Stimulated activated CD4-positive, alpha-beta T cell treated with anti-CD3 and anti-CD28 coated beads, Interleukin-1b, Interleukin-23, amount 100 ng/mL, for 4 hours (primary cell): ENCODE results near the gene CISTR.
A peak's percentile ranks its signal among the peaks of the same experiment; 100 is the strongest.
"Not testable (repeated sequence)": the region's sequence is repeated elsewhere in the genome, so short reads cannot be mapped to it uniquely, and the experiment has no call there.

Experiments
- DNase-seq, 2 donors: peaks; one replicate each; pipeline ENCODE4 v3.0.0-alpha.2; 2020; ENCODE audit warnings: low read depth in 2 of 2

The CISTR gene

DNA sequence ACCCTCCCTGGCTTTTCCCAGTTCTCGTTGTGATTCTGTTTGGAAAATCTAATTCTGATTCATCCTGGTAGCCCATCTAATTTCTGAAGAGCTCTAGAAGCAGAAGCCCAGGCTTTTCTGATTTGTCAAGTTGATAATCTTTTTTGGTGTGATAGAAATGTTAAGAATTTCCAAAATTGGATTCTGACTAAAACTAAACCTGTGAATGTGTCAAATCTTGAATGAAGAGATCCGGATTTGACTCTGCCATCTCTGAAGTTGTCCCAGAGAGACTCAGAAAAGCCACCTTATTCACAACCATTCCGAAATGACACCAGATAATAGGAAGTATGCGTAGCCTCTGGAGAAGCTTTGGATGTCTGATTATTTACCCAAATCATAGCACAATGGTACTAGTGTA is 12.8 kb upstream of the CISTR start:
- no peak for DNase-seq

DNA sequence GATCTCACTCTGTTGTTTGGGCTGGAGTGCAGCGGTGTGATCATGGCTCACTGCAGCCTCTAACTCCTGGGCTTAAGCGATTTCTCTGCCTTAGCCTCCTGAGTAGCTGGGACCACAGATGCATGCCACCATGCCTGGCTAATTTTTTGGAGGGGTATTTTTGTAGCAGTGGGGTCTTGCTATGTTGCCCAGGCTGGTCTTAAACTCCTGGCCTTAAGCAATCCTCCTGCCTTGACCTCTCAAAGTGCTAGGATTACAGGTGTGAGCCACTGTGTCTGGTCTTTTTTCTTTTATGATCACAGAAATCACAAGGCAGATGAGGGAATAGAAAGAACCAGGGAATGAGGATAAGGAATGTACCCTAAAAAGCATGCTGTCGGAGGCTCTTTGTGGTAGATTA is 11.0 kb upstream of the CISTR start:
- DNase-seq = not testable (repeated sequence)

DNA sequence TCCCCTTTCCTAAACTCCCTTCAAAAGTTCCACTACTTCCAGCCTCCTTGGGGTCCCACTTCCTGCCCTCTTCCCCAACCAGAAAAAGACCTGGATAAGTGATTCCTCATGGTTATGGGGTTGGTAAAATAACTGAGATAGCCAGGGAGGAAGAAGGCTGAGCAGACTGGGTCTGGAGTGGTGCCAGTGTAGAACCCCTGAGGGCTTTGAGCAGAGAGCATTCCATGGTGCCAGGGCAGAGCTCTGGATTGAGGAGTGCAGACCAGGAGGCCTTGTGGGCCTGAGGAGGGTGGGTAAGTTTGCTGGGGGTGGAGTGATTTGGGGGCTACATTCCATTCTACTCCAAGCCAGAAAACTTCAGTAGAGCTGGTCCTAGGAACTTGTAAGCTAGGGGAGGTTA is 9.5 kb upstream of the CISTR start:
- DNase-seq = no peak

DNA sequence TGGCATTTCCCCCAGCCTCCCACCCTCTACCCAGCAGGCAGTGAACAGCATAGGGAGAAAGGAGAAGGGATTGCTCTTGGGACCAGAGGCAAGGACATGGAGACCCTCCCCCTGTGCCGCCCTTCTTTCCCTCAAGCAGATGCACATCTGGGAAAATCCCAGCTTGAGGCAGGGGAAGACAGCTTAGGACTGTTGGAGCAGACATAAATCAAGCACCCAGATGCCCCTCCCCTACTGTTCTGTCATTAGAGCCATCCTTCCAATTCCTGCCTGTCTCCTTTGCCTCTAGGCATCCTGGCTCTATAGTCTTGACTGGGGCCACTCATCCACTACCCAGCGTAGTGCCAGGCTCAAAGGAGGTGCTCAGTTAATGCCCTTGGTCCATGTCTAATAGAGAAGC is 7.5 kb upstream of the CISTR start:
- no peak for DNase-seq

DNA sequence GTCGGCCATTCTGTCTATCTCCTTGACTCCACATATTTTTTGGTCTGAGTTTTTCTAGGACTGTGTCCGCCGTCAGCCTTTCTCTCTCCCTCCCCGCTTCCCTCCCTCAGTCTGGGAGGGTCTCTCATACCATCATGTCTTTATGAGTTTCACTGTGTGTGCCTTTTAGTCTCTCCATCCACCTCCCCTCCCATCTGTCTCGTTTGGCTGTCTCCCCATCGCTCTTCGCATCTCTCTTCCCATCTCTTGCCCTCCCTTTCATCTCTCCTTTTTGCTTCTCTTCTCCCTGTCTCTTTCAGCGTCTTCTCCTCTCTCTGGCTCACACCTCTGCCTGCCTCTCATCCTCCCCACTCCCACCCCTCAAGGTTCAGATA is 6.9 kb upstream of the CISTR start:
- DNase-seq = no peak

DNA sequence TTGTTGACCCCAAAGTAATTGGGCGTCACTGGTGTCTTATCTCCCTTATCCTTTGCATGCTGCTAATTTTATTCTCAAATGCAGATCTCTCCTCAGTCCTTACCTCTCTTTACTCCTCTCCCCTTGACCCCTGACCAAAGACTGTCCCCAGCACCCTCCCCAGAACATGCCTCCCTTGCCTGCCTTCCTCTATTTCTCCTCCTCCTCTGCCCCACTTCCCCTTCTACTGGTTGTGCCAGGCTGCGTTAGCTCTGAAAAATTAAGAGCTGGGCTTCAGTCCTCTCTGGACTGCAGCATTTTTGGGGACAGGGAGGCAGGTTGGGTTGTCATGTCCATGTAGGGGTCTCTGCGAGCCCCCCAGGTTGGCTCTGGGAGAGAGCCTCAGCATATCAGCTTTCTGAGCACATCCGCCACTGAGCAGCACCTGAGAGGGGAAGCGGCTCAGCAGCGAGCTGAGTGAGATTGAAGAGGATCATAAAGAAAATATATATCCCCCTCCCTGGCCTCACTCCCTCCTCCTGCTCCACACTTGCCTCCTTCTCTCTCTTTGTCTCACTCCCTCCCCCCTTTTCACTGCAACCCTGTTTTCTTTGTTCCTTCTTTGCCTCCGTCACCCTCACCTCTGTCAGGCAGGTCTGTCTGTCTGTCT is 6.4 kb upstream of the CISTR start:
- DNase-seq = no peak

DNA sequence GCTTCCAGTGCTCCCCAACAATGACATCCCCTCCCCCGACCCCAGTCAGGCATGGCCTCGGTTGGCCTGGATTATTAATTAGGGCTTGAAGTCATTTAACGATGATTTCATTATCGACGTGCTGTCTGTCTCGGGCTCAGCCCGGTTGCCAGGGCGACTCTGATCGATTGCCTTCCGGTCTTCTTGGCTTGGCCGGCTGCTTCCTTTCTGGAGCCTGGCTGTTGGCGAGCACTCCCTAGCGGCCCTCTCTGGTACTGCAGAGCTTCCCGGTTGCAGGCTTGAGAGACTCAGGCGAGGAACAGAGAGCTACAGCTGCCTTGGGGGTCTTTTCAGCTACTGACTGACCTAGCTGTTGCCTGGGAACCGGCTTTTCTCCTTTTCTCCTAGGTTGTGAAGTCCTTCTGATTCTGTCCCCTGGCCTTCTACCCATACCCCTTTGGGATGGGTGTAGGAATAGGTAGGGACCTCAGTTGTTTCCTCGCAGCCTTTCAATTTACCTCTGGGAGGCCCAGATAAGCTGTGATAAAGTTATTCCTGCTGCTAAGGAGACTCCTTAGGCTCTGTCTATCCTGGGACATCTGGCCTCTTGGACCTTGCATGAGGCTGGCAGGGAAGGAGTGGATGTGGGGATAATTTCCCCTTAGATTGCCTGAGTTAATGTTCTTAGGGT is 5.5 kb upstream of the CISTR start:
- DNase-seq = peak; percentile 64 to 73

DNA sequence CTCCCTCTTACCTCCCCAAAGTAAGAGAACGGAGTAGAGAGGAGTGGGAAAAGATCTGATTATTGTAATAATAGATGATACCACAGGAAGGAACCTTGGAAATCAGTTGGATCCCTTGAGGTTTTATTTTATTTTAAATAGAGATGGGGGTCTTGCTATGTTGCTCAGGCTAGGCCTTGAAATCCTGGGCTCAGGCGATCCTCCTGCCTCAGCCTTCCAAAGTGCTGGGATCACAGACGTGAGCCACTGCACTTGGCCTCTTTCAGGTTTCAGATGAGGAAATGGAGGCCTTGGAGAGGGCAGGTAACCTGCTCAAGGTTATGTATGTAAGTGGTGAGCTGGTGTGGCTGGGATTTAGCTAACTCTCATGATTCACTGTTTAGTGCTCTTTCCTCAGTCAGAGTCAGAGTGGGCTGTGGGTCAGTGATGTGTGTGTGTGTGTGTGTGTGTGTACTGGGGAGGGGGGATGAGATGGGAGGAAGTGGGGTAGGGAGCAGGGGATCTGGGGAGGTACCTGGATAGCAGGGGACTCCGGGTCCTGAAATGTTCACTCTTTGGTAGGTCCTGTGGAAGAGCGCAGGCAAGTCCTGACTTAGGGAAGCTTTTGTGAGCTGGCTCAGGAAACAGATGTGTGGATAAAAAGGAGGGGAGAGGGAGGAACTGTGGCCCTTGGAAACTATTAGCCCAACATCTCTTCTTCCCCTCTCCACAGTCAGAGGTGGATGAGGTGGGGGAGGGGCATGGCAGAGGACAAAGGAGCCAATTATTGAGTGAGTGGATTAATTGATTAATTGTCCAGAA is 4.7 kb upstream of the CISTR start:
- no peak for DNase-seq

DNA sequence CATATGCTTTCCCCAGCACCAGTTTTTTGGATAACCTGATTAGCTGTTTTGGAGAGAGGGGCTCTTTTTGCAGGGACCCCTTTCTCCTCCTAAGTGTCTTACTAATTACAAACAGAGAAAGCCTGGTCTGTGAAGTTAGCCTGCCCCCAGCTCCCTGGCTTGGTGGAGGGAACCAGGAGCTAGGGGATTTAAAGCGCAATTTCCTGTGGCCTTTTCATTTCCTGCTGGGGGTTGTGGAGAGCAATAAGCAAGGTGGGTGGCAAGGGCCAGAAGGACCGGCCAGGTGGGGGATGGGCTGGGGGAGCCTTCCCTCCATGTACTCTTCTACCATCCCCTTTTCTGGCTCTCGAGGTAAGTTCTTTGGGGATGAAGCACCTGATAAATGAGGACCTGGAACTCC is 4.1 kb upstream of the CISTR start:
- no peak for DNase-seq

DNA sequence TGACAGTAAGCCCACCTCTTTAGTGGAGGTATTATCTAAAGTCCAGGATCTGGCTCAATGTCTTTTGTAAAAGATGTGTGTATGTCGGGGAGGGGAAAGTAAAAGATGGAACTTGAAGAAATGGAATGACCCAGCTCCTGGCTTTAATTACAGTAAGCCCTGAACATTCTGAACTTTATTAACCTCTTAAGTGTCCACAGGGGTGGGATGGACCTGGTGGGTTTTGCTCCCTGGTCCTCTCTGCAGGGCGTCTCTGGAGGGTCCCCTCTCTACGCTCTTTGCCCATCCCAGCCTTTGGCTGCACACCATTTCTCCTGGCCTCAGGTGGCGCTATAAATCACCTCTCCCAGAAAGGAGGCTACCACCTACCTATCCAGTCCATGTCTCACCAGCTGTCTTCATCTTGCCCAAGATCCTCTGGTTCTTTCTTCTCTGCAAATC is 3.7 kb upstream of the CISTR start:
- no peak for DNase-seq

DNA sequence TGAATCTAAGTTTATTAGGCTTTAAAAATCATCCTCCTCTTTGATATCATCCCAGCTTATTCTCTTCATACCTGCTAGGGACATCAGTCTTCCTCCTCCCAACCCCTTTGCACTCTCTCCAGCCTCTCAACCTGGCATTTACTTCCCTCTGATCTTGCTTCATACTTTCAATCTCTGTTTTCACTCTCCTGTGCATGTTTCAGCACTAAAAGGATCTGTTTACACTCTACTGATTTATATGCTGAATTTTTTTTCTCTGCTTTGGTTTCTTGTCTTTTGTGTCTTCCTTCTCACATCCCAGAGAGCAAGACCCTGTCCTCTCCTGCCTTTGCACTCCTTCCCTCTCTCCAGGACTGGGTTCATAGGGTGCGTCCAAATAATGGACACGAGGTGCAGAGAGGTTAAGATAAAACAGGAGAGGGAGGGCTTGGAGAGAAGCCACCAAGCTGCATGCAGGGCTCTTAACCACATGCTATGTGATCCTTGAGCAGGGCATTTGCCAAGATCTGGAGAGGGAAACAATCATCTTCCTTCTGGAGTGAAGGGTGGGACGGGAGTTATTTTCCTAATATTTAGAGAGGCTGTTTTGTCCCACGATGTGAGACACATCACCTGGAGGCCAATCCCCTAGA is 3.0 kb upstream of the CISTR start:
- DNase-seq = no peak

DNA sequence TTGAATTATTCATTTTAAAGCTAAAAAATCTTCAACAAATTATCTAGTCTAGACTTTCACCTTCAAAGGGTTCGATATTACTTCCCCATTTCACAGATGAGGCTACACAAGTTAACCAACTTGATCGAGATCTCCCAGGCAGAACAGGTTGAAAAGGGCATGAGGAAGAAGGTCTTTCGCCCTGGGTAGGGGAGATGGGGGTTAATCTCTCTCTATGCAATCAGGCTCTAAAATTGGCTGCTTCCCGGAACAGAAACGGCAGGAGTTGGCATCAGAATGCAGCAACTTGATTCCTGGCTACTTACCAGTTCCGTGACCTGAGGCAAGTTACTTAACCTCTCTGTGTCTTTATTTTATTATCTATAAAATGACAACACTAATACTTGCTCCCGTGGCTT is 2.4 kb upstream of the CISTR start:
- DNase-seq = no peak

DNA sequence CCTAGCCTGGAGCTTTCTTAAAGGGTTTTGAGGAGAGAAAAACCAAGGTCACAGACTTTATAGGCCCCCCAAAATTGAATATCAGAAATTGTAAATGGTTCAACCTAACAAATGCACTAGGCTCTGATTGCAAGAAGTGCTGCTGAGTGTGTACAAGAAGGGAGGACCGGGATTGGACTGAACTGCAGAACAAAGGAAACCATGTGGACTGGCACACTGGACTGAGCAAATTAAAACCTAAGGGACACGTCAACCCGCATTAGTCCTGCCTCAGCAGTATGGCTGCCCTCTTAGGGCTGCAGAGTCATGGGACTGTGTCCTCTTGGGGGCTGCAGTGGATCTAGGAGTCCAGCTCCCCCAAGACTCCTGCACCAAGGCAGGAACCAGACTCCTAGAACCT is 842 bp upstream of the CISTR start:
- no peak for DNase-seq

DNA sequence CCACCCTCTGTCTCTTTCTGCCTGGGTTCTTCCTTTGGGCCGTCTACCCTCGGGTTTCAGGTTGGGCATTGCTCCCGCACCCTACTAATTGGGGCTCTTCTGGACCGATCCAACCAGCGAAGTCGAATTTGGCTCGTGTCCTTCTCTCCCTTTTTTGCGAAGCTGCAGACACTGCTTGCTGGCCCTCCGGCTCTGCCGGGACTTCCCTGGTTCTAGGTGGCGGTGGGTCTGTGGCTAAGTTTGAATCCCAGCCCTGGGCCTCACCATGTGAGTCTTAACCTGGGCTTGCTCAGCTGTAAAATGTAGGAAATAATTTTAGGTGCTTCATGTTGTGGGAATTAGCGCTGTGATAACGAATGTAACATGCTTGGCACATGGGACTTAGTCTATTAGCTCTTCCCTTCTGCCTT is 418 bp upstream of the CISTR start:
- no peak for DNase-seq

DNA sequence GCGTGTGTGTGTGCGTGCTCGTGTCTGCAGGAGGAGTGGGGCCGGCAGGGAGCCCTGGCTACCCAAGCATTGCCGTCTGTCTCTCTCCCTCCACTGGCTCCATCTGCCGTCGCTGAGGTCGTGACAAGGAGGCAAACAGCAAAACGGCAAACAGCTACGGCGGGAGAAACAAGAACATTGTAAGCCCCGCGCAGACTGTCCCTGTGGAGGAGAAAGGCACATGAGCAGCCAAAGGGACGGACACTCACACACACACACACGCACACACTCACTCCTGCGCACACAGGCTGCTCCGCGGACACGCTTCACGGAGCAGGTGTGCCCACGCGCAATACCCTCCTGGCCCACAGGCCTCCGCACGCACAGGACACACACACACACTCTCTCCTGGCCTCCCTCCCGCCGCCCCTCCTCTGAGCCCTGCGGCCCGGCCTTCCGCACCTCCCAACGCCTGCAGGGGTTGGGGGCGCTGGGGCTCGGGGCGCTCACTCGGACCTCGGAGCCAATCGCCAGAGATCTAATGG is 905 bp downstream of the CISTR start:
- no peak for DNase-seq

DNA sequence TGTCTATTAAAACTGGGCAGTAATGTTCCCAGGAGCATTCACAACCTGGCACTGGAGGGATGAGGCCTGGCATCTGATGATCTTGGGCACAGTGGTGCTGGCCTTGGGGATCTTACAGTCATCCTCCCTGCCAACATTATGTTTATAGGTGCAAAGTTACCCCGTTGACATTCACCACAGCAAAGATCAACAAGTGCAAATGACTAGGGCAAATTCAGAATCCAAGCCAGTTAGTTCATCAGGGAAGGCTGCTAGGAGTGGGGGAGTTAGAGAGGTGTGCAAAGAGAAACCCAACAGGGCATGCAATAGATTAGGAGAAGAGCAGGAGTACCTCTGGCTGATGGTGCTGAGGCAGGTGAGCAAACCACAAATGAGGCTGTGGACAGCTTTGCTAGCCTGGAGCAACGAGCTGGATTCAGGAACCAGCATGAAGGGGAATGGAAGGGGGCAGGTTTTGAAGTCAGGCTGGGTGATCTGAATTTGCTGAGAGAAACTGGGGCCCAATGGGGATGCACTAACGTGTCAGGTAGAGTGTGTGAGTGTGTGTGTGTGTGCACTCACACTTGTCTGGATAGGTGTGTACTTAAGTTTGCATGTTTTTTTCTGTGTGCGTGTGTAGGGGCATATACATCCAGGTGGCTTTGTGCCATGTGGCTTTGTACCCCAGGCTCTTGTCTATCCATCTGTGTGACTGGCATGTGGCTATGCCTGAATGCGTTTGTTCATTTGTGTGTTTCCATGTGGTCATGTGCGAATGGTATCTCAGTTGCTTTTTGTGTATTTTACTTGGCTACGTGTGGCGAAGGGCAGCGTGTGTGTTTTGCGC is 1.6 kb downstream of the CISTR start:
- no peak for DNase-seq

DNA sequence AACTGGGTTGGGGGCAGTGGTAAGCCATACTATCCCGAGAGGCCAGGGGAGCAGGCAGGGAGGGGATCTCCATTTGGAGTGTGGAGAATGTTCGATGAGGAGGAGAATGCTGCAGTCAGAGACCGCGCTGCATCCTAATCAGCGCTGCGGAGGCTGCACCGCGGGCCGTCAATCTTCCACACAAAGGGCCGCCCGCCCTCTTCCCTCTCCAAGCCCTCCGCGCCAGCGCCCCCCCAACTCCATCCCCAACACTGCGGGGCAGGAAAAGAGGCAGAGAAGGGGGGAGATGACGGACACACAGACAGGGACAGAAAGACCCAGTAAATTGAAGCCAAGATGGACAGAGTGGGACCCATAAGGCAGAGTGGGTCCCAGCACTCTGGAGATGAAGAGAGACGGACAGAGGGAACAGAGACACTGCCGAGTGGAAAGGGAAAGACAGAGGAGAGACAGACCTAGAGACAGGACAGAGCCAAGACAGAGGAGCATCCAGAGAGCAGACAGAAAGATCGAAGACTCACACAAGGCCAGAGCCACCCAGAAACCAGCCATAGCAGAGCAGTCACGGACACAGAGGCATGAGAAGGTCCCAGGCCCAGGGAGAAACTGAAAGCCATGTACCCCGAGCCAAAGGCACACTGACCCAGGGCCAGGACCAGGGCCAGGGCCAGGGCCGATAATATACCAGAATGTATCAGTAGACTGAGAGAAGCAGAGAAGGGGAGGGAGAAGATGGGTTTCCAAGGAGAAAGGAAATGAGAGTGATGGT is 3.5 kb downstream of the CISTR start:
- no peak for DNase-seq

DNA sequence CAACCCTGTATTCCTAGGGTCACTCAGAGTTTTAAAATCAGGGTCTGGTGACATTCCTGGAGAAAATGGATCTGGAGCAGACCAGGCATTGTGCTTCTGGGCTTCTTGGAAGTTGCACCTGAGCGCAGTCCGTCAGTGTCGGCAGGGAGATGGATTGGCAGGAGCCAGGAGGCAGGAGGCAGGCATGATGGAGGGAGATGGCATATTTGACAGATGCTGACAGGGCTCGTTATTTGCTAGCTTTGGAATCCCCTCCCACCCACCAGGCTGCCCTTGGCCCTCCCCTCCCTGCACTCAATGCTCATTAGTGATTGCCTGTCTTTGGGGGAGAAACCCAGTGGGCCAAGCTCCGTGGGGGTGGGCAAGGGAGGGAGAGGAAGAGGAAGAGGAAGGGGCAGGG is 4.7 kb downstream of the CISTR start:
- no peak for DNase-seq

DNA sequence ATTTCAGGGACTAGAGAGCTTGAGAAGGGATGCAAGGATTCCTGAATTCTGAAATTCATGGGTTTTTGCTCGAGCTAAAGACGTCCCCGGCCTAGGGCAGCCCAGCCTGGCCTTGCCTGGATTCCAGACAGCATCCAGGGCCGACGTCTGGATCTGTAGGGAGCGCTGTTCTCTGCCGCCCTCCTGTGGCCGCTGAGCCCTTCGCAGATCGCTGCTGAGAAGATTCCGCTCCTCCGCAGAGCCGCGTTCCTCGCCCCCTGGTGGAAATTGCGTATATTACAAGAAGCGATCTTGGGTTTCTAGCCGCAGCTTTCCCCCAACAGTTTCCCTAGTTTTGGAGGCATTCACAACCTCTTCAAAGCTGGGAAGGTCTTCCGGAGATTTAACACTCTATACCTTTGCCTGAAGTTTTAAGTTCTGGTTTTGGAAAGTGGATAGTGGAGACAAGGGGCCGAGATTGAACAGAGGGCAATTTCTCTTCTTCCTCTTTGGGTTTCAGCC is 5.1 kb downstream of the CISTR start:
- peak; percentile 78 to 83 for DNase-seq

DNA sequence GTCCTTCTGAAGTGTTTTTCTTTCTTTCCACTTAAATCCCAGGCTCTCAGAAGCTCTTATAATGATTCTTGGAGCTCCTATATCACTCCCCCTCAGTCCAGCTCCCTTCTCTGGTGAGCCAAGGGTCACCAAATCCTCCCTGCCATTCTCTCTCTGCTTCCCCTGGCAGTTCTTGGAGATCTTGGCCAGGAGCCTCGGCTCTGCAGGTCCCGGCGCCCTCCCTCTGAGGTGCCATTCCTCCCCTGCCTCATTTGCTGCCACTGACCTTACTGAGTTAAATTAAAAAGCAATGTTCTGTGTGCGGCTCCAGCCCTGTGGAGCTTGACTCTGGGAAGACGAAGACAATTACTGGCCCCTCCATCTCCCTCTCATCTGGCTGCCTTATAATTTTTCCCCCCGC is 7.0 kb downstream of the CISTR start:
- DNase-seq = no peak

DNA sequence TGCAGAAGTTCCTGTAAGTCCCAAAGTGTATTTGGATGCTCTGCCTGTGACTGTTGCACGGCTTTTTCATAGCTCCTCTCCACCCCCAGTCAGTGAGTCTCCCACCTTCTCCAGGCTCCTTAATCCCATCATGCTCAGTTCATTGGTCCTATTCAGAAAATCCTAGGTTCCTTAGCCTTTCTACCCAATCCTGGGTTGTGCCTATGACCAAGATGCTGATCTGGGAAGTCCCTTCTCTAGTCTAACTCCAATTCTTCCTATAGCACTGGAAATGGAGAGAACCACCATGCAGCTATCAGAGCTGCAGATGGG is 7.7 kb downstream of the CISTR start:
- DNase-seq = no peak
